Activated CD8-positive, alpha-beta memory T cell treated with anti-CD3 and anti-CD28 coated beads, Interleukin-2, amount 50 U/mL, for 1 hour (primary cell): Measurements from ENCODE around the gene ING5.
"Not testable (repeated sequence)": the region's sequence is repeated elsewhere in the genome, so short reads cannot be mapped to it uniquely, and the experiment has no call there.

Experiments used
- DNase-seq: peaks from one replicate; pipeline ENCODE4 v3.0.0-alpha.2; 2020; ENCODE audit errors: extremely low read depth

The ING5 gene

DNA sequence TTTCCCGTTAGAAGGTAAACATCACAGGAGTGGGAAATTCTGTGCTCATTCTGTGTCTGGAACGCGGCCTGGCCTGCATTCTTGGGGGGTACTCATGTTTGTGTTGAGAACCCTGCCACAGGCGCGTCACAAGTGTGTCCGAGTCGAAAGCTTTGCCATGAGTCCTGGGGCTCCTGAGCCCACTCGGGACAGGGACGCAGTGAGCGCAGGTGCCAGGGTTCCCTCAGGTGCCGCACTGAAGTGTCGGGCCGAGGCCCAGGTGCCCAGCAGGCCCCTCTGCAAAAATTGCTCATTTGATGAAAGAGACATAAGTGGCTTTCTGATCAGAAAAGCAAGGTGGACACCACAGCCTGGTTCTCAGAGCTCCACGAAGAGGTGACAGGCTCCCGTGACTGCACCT is 37.3 kb downstream of the ING5 start:
- no peak for DNase-seq

DNA sequence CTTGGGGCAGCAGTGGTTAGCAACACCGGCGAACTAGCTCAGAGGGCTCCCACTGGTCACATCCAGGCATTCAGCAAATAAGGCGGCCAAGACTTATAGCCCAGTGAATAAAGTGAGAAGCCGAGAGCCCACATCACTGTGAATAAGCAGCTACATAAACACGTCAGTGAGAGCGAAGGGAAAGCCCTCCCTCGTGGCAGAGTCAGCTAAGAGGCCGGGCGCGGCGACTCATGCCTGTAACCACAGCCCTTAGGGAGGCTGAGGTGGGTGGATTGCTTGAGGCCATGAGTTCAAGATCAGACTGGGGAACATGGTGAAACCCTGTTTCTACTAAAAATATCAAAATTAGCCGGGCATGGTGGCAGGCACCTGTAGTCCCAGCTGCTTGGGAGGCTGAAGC is 37.8 kb downstream of the ING5 start:
- DNase-seq = no peak

DNA sequence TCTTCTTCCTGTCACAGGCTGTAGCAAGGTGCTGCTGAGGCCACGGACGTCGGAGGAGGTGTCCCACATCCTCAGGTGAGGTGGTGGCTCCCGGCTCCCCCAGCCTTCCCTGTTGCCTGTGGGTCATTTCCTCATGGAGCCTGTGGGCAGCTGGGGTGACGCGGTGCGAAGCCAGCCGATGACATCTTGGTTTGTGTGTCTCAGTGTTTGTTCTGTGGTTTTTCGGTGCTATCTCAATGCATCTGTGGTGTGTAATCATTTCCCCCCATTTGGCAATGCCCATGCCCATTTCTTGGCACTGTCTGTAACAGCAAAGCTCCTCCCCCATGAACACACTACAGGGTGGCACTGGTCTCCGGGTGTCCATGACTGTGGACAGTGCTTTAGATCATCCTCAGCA is 39.2 kb downstream of the ING5 start:
- DNase-seq = no peak

DNA sequence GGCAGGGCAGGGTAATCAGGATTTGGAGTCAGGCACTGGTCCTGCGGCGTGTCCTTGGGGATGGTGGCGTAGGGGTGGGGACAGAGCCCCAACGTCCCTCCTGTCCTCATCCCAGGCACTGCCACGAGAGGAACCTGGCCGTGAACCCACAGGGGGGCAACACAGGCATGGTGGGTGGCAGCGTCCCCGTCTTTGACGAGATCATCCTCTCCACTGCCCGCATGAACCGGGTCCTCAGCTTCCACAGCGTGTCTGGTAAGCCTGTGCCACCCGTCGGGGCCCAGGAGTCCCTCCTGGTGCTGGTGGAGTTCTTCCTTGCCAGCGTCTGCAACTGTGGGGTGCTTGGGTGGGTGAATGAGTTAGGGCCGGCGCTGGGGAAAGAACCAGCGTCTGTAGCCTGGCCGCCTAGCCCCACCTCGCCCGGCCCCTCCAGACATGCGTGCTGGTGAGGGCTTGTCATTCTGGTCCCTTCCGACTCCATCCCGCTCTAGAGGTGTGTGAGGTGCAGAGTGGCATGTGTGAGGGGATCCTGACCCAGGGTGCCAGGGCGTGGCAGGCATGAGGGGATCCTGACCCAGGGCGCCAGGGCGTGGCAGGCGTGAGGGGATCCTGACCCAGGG is 40.6 kb downstream of the ING5 start:
- DNase-seq = no peak

DNA sequence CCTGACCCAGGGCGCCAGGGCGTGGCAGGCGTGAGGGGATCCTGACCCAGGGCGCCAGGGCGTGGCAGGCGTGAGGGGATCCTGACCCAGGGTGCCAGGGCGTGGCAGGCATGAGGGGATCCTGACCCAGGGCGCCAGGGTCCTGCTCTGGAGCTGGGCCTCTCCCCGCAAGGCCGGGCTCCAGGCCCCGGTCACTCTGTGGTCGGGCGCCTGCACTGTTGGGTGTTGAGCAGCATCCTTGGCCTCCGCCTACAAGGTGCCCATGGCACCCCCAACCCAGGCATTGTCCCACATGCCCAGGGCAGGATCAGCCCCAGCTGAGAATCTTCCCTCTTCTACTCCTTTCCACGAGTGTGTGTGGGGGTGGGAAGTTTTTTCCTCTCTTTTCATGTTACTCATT is 41.2 kb downstream of the ING5 start:
- DNase-seq = not testable (repeated sequence)

DNA sequence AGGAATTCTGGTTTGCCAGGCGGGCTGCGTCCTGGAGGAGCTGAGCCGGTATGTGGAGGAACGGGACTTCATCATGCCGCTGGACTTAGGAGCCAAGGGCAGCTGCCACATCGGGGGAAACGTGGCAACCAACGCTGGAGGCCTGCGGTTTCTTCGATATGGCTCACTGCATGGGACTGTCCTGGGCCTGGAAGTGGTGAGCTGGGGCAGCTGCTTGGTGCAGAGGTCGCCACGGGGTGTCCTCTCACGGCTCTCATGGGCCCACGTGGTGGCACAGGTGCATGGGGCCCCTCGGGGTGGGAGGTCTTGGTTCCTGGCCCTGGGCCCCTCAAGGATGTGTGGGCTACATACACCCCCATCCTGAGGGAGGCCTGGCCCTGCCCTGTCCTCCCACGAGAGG is 41.8 kb downstream of the ING5 start:
- DNase-seq = no peak

DNA sequence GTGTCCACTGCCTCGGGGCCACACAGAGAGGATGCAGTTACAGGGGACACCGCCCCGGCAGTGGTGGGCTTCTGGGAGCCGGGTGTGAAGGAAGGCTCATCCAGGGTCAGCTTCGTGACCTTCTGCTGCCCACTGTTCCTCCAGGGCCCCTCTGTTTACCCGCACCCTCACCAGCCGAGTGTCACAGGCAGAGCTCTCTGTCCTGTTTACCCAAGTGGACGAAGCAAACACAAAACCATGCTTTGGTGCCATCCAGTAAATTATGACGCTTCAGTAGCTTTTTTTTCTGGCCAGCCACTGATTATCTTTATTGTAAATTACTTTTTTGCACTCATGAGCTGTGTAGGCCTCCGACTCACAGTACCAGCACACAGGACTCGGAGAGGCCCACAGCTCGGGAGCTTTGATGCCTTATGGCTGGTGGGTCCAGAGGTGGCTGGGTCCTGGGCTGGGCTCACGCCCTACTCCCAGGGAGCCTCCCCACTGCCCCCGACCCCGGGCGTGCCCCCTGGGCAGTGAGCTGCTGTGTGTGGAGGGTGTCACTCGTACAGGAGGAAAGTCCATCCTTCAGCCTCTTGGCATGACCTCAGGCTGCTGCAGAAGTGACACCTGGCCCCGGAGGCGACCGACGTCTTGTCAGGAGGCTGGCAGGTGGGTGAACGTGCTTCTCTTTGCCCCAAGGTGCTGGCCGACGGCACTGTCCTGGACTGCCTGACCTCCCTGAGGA is 42.4 kb downstream of the ING5 start:
- no peak for DNase-seq

DNA sequence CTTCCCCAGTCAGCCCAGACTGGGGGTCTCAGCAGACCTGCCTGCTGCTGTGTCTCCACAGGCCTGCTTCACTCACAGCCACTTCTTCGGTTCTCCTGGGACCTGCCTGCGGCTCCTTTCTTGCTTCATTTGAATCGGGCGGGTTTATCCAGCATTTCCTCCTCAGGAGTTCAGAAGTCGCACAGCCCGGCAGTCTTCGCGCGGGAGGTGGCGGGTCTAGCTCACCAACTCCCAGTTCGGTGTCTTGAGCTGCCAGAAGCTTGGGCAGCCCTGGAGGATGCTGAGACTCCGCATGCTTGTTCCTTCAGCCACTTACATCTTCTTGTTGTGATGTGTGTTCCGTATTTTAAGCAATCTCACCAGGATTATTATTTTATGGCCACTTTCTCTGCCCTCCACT is 43.4 kb downstream of the ING5 start:
- no peak for DNase-seq

DNA sequence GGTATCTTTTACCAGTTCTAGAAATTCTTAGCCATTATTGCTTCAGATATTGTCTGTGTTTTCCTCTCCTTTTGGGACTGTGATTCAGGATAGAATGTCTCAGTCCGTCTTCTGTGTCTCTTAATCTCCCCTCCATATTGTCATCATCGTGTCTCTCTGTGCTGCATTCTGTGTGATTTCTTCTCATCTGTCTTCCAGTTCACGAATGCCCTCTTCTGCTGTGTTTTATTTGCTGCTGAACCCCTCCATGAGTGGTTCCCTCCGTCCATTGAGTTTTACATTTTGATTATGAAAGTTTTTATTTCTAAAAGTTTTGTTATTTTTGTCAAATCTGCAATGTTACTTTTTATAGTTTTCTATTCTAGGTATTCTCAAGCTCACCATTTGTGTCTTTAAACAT is 44.2 kb downstream of the ING5 start:
- no peak for DNase-seq

DNA sequence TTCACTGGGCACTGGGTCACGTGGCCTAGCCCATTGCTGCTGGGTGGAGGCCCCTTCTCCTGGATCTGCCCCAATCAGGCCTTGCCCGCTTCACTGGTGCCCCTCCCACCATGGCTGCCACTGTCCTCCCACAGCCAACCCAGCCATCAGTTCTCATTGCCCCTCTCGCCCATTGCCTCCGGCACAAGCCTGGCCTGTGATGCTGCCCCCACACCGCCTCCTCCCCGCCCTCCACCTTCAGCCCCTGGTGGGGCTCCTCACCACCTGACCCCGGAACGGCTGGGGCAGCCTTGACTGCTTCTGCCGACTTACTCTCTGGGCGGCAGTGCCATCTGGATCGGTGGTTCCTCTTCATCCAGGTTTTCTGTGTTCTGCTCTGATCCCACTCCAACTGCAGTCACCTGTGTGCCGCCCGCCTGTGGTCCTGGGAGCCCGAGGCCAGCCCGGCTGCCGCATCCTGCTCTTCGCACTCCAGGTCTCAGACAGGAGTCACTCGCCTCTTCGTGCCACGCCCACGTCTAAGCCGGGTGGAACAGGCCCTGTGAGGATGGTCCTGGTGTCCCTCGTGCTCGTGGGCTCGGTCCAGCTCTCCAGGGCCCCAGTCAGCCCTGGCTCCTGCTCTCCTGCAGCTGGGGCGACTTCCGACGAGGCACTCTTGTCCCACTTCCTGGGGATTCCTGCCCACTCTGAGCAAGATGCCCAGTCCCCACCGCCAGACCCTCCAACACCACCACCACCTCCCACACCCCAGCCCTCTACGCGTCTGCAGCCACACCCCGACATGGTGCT is 46.8 kb downstream of the ING5 start:
- DNase-seq = no peak

DNA sequence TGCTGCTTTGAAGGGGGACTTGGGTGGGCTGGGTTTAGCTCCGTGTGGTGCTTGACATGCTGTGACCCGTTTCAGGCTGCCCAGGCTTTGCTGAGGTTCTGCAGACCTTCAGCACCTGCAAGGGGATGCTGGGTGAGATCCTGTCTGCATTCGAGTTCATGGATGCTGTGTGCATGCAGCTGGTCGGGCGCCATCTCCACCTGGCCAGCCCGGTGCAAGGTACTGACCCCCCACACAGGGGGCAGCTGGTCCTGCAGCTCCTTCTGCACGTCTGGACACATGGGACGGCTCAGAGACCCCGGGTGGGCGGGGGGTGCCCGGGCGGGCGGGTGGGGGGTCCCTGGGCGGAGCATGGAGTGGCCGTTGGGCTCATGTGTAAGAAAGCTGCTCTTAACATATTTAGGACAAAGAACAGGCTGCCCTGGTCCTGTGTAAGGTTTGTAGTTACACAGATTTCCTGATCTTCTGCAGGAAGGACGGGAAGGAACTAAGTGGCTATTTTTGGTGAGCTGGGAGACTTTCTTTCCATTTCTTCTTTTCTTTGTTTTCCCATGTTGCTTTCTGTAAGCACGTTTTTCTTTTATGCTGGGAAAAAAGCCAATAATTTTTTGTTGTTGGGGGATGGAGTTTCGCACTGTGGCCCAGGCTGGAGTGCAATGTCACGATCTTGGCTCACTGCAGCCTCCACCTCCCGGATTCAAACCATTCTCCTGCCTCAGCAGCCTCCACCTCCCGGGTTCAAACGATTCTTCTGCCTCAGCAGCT is 48.4 kb downstream of the ING5 start:
- no peak for DNase-seq

DNA sequence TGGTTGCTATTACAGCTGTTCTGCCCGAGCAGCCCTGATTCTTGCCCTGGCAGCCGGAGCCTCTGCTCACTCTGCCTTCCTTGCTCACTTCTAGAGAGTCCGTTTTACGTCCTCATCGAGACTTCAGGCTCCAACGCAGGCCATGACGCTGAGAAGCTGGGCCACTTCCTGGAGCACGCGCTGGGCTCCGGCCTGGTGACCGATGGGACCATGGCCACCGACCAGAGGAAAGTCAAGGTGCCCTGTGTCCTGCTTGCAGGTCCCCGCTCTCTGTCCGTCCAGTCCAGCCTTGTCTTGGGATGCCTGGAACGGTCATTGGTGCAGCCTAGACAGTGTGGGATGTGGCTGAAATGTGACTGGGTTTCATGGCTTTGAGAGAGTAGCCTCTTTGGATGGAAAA is 49.3 kb downstream of the ING5 start:
- no peak for DNase-seq

DNA sequence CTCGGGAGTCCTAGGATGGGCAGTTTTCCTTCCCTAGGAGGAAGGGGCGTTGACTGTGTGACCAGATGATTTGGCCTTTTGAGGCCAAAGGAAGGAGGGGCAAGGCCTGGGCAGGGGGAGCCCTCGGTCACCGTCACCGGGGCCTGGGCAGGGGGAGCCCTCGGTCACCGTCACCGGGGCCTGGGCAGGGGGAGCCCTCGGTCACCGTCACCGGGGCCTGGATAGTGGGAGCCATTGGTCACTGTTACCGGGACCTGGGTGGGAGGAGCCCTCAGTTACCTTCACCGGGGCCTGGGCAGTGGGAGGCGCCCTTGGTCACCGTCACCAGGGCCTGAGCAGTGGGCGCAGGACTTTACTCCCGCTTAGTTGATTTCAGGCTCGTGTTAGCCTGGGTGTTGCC is 49.9 kb downstream of the ING5 start:
- no peak for DNase-seq

DNA sequence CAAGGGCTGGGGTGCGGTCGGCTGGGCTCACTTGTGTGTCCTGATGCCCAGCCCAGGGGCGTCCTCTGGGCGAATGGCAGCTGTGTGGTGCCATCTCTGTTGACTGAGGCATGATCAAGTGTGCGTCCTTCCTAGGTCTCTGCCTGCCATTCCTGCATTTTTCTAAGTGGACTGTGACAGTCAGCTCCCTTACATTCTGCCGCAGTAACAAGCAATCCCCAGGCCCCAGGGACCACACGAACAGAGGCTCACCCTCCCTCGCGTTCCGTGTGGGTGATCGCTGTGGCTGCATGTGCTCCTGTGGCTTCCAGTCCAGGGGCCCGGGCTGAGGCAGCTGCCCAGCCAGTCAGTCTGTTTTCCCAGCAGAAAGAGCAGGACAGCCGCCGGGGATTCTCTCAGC is 50.4 kb downstream of the ING5 start:
- DNase-seq = no peak

DNA sequence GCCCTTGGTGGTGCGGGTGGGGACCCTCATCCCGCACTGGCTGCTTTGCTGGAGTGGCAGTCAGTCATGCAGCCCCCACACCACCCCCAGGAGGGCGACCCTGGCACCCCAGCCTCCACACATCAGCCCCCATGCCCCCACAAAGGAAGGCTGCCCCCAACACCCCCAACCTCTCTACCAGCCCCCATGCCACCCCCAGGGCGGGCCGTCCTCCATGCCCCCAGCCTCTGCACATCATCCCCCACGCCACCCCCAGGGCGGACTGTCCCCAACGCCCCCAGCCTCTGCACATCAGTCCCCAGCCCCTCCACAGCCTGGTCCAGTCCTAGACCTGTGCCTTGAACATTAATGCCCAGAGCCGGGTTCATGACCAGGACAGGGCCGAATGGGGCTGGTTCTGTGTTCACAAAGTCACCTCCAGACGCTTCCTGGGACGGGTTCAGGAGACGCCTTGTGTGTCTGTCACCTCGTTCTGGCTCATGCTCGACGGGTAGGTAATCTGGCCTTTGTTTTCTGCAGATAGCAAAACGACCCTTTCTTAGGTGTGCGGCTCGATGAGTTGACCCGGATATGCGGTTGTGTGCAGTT is 50.9 kb downstream of the ING5 start:
- no peak for DNase-seq

DNA sequence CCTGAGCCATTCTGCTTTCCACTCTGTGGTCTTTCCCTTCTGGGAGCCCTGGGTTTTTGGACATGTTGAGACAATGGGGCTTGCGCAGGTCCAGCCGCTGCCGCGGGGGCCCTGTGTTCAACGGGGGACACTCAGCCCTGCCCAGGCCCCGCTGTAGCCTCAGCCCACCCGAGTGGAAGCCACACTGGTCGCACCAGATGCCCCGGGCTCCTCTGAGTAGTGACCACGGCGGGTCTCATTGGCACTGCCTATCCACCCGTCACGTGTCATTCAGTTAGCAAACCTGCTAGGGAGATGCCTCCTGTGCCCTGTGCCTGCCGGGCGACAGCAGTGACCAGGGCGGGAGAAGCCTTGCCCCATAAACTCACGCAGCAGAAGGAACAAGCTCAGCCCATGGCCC is 51.7 kb downstream of the ING5 start:
- no peak for DNase-seq

DNA sequence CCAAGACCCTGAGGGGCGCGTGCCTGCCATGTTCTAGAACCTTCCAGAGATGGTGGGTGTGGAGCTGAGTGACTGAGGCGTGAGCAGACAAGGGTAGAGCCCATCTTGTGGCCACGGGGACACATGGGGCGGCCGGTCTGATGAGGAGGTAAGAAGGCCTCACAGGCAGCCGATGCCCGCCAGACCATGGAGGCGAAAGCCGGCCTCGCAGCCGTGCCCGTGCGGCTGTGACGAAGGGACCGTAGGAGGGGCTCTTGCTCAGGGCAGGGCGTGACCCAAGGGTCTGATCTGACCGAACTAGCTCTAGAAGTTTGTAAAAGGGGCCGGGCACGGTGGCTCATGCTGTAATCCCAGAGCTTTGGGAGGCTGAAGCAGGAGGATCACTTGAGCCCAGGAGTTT is 52.2 kb downstream of the ING5 start:
- DNase-seq = no peak

DNA sequence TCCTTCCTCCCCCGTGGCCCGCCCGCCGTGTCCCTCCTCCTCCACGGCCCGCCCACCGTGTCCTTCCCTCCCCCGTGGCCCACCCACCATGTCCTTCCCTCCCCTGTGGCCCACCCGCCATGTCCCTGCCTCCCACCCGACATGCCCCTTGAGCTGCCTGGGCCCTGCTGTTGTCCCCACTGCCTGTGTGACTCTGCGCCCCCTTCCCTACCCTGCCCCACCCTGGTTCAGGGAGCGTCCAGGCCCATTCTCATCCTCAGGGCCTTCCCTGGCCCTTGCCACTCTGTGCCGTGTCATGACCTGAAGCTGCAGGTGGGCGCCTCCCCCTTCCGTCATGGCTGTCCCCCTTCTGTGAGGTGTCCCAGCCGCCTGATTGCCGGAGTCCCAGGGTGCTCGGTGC is 53.3 kb downstream of the ING5 start:
- no peak for DNase-seq

DNA sequence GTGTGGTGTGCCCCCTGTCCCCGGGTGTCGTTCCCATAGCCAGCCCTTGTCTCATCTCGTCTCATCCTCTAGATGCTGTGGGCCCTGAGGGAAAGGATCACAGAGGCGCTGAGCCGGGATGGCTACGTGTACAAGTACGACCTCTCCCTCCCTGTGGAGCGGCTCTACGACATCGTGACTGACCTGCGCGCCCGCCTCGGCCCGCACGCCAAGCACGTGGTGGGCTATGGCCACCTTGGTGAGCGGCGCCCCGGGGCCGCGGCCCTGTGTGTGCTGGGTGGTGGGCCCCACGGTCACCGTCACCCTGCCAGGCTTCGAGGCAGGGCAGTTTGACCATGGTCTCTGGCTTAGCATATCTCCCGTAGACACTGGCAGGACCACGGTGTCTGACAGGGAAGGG is 53.9 kb downstream of the ING5 start:
- no peak for DNase-seq

DNA sequence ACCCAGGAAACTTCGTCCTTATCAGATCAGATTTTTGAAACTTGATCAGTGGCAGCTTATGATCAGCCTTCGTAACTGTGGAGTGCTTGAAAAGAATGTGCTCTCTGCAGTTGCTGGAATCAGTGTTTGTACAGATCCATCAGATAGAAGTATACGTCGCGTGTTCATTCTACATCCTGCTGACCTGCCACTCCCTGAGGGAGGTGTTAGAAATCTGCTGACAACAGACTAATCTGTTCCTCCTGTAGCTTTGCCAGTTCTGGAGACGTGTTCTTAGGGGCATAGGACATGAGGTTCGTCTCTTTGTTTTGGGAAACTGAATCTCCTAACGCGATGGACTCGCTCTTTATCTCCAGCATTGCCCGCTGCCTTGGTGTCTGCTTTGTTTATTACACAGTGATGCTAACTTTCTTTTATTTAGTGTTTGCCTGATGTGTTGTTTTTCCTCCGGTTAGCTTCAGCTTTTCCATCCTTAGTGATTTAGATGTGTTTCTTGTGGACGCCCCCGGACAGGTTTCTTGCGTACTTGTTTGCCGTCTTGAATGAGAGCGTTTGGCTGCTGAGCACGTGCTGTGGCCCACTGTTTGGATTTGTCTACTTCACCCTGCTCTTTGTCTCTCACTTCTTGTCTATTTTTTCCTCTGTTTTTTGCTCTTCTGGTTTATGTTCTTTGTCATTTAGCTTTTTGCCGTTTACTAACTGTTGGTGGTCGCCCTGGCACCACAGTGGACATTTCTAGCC is 57.4 kb downstream of the ING5 start:
- DNase-seq = no peak

DNA sequence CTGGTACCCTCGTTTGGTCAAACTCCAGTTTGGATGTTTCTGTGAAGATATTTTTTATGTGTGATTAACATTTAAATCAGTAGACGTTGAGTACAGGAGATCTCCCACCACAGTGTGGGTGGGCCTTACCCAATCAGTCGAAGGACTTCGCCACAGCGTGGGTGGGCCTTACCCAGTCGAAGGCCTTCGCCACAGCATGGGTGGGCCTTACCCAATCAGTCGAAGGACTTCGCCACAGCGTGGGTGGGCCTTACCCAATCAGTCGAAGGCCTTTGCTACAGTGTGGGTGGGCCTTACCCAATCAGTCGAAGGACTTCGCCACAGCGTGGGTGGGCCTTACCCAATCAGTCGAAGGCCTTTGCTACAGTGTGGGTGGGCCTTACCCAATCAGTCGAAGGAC is 58.1 kb downstream of the ING5 start:
- not testable (repeated sequence) for DNase-seq
